HL-60 (cell line): Measurements from ENCODE around the gene NRXN3.

Experiments
- POLR2AphosphoS5 ChIP-seq: IDR thresholded peaks from 2 replicates; pipeline ENCODE4 v1.6.1; 2012; ENCODE audit warnings: low read depth
- SPI1 ChIP-seq: IDR thresholded peaks from 2 replicates; pipeline ENCODE4 v1.6.1; 2012; ENCODE audit warnings: low read depth, mild to moderate bottlenecking, borderline replicate concordance
- TF ChIP-seq, protein P1 (sequence below): IDR thresholded peaks from one replicate; pipeline ENCODE4 v1.5.1; 2011; ENCODE audit warnings: low read length, control low read depth, inconsistent platforms; ENCODE audit not compliant: insufficient read depth
- TF ChIP-seq, protein P2 (sequence below): IDR thresholded peaks from 2 replicates; pipeline ENCODE4 v1.6.1; 2012; ENCODE audit warnings: low read depth; ENCODE audit not compliant: insufficient replicate concordance

DNA sequence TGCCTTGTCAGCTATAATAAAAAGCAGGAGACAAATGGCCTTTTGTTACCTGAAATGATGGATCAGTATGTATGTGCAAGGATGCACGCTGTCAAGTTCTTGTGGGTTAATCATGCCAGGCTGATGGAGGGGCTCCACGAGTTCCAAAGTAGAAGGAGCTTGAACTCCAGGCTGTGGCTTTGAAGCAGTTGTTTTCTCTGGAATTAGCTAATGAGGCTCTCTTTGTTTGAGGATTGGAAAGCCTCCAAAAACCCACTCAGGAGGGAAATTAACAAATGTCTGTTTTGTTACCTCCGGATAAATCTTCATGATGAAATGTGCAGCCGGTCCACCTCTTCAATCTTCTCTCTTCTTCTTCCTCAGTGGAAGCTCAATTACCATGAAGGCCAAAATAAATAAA lies 1435.7 kb downstream of the NRXN3 start:
- TF ChIP-seq, protein P1, sequence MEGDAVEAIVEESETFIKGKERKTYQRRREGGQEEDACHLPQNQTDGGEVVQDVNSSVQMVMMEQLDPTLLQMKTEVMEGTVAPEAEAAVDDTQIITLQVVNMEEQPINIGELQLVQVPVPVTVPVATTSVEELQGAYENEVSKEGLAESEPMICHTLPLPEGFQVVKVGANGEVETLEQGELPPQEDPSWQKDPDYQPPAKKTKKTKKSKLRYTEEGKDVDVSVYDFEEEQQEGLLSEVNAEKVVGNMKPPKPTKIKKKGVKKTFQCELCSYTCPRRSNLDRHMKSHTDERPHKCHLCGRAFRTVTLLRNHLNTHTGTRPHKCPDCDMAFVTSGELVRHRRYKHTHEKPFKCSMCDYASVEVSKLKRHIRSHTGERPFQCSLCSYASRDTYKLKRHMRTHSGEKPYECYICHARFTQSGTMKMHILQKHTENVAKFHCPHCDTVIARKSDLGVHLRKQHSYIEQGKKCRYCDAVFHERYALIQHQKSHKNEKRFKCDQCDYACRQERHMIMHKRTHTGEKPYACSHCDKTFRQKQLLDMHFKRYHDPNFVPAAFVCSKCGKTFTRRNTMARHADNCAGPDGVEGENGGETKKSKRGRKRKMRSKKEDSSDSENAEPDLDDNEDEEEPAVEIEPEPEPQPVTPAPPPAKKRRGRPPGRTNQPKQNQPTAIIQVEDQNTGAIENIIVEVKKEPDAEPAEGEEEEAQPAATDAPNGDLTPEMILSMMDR = no peak
- TF ChIP-seq POLR2AphosphoS5 (no peak), SPI1 (no peak)
- TF ChIP-seq, protein P2, sequence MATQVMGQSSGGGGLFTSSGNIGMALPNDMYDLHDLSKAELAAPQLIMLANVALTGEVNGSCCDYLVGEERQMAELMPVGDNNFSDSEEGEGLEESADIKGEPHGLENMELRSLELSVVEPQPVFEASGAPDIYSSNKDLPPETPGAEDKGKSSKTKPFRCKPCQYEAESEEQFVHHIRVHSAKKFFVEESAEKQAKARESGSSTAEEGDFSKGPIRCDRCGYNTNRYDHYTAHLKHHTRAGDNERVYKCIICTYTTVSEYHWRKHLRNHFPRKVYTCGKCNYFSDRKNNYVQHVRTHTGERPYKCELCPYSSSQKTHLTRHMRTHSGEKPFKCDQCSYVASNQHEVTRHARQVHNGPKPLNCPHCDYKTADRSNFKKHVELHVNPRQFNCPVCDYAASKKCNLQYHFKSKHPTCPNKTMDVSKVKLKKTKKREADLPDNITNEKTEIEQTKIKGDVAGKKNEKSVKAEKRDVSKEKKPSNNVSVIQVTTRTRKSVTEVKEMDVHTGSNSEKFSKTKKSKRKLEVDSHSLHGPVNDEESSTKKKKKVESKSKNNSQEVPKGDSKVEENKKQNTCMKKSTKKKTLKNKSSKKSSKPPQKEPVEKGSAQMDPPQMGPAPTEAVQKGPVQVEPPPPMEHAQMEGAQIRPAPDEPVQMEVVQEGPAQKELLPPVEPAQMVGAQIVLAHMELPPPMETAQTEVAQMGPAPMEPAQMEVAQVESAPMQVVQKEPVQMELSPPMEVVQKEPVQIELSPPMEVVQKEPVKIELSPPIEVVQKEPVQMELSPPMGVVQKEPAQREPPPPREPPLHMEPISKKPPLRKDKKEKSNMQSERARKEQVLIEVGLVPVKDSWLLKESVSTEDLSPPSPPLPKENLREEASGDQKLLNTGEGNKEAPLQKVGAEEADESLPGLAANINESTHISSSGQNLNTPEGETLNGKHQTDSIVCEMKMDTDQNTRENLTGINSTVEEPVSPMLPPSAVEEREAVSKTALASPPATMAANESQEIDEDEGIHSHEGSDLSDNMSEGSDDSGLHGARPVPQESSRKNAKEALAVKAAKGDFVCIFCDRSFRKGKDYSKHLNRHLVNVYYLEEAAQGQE = no peak
